ENCODE data around the gene AP2B1.

- TF ChIP-seq CTCF (IDR thresholded peaks at IDR 0.05 in 8 of 11, conservative IDR thresholded peaks at IDR 0.05 in 3 of 11) (no peak), POLR2A (IDR thresholded peaks at IDR 0.05) (no peak), POLR2AphosphoS5 (IDR thresholded peaks at IDR 0.05) (no peak)
Measured at GRCh38 chr17:35725802-35726126, 138.6 kb downstream of the AP2B1 start.

Data from spleen (tissue), 7 donors.